GM19238 (cell line): ENCODE results near the gene DCAKD.
"Not testable (repeated sequence)": the region's sequence is repeated elsewhere in the genome, so short reads cannot be mapped to it uniquely, and the experiment has no call there.

Experiments used
- DNase-seq: peaks from one replicate; pipeline ENCODE4 v3.0.0; 2011; ENCODE audit warnings: low spot score; ENCODE audit not compliant: insufficient read length

The DCAKD gene

DNA sequence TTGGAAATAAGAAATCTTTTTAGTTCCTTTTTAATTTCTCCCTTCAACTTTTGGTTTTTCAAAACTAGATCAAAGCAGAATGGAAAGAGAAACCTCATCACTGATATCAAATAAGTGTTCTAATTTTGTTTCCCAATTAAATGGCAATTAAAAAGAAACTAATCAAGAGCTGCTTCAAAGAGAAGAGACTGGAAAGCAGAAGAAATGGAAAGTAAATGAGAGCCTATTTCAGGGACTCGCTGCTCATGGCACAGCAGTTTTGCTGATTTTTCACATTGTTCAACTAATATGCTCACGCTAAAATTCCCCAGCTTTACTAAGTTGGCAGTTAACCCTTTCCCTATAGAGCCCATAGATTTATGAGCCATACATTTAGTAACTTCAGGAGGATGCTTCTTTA lies 16.2 kb upstream of the DCAKD start:
- DNase-seq = no peak

- no peak for DNase-seq
These were observed 11.8 kb upstream of the DCAKD start for GRCh38 chr17:45063198-45063597.

DNA sequence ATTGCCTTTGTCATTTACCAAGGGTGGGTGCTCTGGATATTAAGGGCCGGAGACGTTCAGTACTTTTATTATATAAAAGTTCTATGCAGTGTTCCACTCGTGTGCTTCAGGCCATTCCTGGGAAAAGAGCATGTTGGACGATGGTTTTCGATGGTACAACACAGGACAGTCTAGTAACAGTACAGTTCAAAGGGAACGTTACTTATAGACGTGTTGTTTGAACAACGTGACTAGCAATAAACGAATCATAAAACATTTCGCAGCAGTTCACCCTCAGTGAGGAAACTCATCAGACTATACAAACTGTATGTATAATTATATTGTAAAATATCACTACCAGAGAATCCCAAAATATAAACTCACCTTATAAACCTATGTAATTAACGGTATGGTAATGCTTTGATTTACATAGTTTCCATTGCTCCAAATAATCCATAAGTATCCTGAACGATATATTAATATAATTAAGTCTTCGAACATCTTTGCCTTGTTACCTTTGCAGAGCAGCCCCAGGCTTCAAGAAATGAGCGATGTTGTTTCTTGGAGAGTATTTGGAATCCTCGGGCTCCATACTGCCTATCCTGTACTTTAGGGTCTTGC lies 10.3 kb upstream of the DCAKD start:
- DNase-seq = no peak

GRCh38 chr17:45060797-45061605 lies 9.6 kb upstream of the DCAKD start, which contains the start of gene NMT1:
Gene NMT1 (plus strand): TSS chr17:45061317. CDS start chr17:45061330, 13 bp downstream.
- peak; percentile 88 for DNase-seq

GRCh38 chr17:45060382-45060796 lies 9.0 kb upstream of the DCAKD start:
- DNase-seq = no peak

DNA sequence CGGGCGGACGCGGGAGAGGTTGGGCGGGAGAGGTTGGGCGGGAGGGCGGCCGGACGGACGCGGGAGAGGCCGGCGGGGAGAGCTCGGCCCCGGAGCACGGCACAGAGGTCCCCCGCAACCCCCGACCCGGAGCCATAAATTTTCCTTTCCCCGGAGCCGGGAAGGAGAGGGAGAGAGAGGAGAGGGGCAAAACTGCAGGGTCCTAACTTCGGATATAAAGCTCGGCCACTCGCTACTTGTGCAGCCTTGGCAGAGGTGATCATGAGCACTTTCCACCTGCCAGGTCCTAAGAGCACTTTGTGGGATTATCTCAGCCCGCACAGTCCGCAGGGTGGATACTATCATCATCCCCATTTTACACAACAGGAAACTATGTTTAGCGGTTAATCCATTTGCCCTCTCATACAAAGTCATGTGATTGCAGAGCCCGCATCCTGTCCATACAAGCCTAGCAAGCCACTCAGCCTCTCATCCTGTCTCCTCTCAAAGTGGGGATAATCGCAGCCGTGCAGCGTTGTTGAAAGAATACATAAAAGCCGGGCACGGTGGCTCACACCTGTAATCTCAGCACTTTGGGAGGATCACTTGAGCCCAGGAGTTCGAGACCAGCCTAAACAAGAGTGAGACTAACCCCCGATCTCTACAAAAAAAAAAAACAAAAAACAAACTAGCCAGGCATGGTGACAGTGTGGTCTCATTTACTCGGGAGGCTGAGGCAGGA lies 780 bp upstream of the DCAKD start:
- no peak for DNase-seq

DNA sequence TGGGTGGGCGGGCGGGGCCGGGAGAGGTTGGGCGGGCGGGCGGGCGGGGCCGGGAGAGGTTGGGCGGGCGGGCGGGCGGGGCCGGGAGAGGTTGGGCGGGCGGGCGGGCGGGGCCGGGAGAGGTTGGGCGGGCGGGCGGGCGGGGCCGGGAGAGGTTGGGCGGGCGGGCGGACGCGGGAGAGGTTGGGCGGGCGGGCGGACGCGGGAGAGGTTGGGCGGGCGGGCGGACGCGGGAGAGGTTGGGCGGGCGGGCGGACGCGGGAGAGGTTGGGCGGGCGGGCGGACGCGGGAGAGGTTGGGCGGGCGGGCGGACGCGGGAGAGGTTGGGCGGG lies 254 bp upstream of the DCAKD start:
- not testable (repeated sequence) for DNase-seq

- DNase-seq = peak; percentile 48
These were observed 862 bp downstream of the DCAKD start for GRCh38 chr17:45050481-45051059.

DNA sequence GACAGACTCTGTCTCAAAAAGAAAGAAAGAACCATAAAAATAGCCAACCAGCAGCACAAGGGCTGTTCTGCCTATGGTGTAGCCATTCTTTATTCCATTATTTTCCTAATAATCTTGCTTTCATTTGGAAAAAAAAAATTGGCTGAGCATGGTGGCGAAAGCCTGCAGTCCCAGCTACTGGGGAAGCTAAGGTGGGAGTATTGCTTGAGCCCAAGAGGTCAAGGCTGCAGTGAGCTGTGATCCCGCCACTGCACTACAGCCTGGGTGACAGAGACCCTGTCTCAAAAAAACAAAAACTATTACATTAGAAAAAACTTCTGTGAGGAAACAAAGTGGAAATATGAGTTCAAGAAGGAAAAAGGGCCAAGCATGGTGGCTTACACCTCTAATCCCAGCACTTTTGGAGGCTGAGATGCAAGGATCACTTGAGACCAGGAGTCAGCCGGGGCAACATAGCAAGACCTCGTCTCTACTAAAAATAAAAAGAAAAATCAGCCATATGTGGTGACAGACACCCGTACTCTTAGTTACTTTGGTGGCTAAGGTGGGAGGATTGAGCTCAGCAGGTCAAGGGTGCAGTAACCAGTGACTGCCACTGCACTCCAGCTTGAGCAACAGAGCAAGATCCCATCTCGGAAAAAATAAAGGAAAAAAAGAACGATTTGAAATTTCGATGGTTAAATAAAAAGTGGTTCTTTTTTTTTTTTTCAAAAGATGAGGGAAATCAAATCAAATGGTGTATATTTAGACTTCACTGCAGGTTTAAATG lies 2.5 kb downstream of the DCAKD start:
- no peak for DNase-seq

DNA sequence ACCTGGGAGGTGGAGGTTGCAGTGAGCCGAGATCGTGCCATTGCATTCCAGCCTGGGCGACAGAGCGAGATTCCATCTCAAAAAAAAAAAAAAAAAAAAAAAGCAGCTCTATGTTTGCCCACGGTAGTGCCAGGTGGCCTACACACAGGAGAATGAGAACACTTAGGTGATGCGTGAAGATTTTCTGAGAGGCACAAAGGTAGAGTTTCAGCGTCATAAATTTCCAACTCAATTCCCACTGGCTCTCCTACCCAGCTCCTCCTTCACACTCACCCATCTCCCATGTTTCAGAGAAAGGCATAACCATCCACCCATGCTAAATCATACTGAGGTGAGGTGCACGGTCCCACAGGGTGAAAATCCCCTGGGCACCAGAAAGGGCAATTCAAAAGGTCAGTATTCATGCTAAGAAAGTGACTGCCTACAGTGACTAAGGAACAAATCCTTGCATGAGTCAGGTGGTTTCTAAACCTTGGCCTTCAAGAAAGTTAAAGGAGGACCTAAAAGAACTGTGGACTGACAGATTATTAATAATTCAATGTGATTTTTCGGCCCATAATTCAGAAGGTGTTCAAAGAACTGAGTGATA lies 4.8 kb downstream of the DCAKD start:
- no peak for DNase-seq

DNA sequence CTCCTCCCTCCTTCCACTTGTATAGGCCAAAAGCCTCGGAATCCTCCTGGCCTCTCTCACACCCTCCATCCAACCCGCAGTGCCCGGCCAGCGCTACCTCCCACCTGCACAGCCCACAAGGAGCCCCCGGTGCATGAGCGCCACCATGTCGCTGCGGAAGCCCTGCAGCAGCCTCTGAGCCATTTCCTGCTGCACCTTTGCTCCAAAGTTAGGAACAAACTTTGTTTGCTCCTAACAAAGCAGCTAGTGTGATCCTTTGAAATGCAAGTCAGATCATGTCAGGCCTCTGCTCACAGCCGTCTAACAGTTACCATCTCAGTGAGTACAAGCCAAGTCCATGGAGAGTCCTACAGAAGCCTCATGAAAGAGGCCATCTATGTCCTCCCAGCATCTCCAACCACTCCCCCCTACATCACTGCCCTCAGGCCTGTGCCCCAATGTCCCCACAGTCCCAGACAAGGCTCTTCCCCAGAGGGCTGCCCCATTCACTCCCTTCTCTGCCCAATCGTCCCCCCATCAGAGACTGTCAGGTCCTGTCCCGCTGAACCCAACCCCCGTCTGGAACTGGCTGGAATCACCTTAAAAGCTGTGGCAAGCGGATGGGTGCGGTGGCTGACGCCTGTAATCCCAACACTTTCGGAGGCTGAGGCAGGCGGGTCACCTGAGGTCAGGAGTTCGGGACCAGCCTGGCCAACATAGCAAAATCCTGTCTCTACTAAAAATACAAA lies 7.5 kb downstream of the DCAKD start:
- DNase-seq = no peak

GRCh38 chr17:45042346-45043120 lies 8.9 kb downstream of the DCAKD start:
- DNase-seq = no peak

DNA sequence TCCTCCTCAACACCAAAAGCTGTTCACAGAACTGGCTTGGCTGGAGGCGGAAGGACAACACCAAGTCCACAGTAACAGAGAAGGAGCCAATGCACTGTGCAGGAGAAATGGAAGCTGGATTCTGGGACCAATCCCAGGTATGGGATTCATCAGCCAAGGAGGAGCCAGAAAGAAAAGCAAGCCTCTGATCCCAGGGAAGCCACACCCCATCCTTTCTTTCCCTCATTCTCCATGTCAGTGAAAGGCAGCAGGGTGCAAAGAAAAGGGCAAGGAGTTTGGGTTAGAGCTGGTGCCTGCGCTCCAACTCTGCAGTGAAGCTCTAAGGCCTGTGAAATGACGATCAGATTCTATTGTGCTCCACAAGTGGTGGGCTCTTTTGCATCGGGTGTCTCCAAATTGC lies 11.0 kb downstream of the DCAKD start:
- no peak for DNase-seq

- DNase-seq = no peak
These were observed 12.5 kb downstream of the DCAKD start for GRCh38 chr17:45038728-45039634.

- no peak for DNase-seq
These were observed 14.7 kb downstream of the DCAKD start for GRCh38 chr17:45036691-45037090.

- no peak for DNase-seq
These were observed 15.6 kb downstream of the DCAKD start for GRCh38 chr17:45035848-45036247.

- no peak for DNase-seq
These were observed 16.8 kb downstream of the DCAKD start for GRCh38 chr17:45034599-45034998.

DNA sequence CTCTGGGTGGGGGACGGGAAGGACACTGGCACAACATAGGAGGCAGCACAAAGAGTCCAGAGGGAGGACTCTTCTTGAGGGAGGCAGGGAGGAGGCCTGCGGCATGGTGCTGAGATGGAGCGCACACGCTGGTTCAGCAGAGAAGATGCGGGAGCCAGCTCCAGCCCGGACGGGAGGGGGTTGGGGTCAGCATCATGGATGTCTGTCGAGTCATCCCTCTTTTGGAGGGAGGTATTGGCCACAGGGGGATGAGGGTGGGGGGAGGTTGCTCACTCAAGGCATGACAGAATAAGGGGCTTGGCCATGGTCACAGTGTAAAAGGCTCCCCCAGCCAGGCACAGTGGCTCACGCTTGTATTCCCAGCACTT lies 19.3 kb downstream of the DCAKD start:
- no peak for DNase-seq
